SU-DHL-6 (cell line): Measurements from ENCODE around the gene DCAF10.

Experiments used
- CTCF ChIP-seq: fragments of 200-600 bp; sonication (generic); IDR thresholded peaks from one replicate; pipeline ENCODE4 v1.5.1; 2017; ENCODE audit warnings: antibody characterized with exemption, mild to moderate bottlenecking, low read length, moderate library complexity; ENCODE audit not compliant: insufficient read depth, poor library complexity, severe bottlenecking
- EZH2phosphoT487 ChIP-seq: fragments of 200-600 bp; sonication (generic), shearing (Covaris generic); conservative IDR thresholded peaks from 2 replicates; pipeline ENCODE4 v1.6.1; 2018; ENCODE audit warnings: mild to moderate bottlenecking, antibody characterized with exemption, low read length, moderate library complexity, mixed read lengths

DNA sequence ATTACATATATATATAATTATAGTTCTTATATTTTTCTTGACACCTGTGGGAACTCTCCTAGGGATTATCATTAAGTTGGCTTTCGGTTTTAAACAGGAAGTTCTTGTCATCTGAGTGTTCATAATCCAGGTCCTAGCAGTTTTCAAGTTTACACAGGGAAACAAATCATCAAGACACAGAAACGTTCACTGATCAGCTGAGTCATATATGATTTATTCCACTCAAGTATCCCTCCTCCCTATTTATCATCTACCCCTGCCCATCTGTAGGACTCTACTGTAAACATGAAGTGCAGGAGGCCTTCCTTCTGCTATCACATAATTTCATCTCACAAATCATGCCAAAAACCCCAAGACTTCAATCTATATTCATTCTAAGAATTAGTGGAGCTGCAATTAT, 97.1 kb downstream of the DCAF10 start:
- no peak for TF ChIP-seq CTCF
- TF ChIP-seq EZH2phosphoT487 = no peak
